Choroid plexus epithelial cell (primary cell): ENCODE data around the gene KLF15.

ENCODE experiments used
- DNase-seq: peaks from one replicate; pipeline ENCODE4 v3.0.0-alpha.2; 2010; ENCODE audit warnings: low read depth
- H3K4me3 ChIP-seq: 2 replicates; pipeline ENCODE4 v1.5.1; 2011; ENCODE audit warnings: low read depth, mild to moderate bottlenecking, control low read depth, low read length, moderate library complexity
- TF ChIP-seq, protein P1 (sequence below): conservative IDR thresholded peaks from 2 replicates; pipeline ENCODE4 v1.5.1; 2011; ENCODE audit warnings: low read depth, mild to moderate bottlenecking, control low read depth, inconsistent platforms, low read length, moderate library complexity

Gene KLF15

DNA sequence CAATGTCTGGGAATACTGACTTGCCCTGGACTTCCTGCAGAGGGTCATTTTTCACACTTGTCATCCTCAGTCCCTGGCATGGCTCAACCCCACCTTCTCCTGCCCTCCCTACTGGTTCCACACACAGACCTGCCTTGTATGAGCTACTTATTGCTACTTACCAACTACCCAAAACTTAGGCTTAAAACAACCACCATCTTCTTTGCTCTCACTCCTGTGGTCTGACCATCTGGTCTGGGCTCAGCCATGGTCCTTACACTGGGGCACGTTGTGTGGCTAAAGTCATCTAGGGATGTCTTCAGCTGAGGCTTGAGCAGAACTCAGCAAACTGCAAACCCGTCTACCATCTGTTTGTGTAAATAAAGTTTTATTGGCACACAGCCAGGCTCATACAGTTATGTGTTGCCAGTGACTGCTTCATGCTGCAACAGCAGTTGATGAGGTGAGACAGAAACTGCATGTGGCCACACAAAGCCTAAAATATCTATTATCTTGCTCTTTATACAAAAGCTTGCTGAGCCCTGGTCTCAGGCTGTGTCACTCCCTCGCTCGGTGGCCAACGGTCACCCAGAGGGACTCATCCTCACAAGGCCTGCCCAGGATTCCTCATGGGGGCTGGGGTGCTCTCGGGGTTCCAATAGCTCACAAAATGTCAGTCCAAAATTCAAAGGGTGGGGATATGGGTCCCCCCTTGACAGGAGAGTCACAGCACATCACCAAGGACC is 43.5 kb downstream of the KLF15 start:
- peak; percentile 21 for DNase-seq
- TF ChIP-seq, protein P1, sequence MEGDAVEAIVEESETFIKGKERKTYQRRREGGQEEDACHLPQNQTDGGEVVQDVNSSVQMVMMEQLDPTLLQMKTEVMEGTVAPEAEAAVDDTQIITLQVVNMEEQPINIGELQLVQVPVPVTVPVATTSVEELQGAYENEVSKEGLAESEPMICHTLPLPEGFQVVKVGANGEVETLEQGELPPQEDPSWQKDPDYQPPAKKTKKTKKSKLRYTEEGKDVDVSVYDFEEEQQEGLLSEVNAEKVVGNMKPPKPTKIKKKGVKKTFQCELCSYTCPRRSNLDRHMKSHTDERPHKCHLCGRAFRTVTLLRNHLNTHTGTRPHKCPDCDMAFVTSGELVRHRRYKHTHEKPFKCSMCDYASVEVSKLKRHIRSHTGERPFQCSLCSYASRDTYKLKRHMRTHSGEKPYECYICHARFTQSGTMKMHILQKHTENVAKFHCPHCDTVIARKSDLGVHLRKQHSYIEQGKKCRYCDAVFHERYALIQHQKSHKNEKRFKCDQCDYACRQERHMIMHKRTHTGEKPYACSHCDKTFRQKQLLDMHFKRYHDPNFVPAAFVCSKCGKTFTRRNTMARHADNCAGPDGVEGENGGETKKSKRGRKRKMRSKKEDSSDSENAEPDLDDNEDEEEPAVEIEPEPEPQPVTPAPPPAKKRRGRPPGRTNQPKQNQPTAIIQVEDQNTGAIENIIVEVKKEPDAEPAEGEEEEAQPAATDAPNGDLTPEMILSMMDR: no peak
- no peak overlapping the region for H3K4me3 ChIP-seq

DNA sequence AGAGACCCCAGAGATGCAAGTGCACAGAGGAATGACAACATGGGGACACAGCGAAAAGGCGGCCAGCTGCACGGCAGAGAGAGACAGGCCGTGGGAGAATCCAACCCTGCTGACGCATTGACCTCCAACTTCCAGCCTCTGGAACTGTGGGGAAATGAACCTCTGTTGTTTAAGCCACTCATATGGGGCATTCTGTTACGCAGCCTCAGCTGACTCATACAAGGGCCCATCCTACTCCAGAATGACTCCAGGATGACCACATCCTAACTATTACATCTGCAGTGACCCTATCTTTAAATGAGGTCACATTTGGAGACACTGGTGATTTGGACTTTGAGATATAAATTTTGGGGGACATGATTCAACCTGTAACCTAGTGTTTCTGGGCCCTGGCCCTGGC is 44.0 kb downstream of the KLF15 start:
- TF ChIP-seq, protein P1: no peak
- DNase-seq: no peak
- H3K4me3 ChIP-seq: no peak overlapping the region

DNA sequence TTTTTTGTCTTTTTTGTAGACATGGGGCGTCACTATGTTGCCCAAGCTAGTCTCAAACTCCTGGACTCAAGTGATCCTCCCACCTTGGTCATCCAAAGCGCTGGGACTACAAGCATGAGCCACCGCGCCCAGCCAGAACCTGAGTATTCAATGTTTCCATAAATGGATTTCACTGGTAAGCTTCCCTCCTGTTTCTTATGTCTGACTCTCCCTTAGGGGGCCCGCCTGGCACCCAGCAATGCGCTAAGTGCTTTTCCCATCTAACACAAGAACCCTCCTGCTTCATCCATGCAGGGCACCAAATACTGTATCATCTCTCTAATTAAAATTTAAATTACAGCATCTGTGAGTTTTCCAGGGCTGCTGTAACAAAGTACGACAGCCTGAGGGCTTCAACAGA is 44.9 kb downstream of the KLF15 start:
- no peak for DNase-seq
- TF ChIP-seq, protein P1: no peak

DNA sequence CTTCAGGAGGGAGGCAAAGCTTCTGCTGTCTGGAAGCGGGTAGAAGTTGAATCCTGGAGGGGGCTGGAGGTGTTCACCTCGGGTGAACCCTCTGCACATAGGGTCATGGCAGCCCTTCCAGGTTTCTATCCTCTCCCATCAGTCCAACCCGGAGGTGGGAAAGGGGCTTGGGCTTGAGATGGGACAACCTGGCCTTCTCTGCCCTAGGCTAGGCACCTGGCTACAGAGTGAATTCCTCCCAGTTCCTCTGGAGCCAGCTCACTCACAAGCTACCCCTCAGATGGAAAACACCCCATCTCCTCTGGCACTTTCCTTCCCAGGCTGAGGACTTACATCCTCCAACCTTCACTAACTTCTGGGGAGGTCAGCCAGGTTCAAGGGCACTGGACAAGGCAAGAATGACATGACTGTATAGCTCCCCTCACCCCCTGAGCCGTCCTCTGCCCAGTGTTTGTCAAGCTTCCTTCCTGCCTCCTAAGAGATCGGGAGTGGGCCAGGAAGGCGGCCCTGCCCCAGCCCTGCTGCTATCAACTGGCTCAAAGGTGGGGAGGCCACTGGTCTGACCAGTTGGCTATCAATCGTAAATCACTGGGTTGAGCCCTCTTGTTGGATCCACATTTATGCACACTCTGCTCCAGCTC is 45.8 kb downstream of the KLF15 start:
- no peak for DNase-seq
- TF ChIP-seq, protein P1: no peak
- no peak overlapping the region for H3K4me3 ChIP-seq

More for the DNA sequence above, 44.9 kb downstream of the KLF15 start:
- no peak overlapping the region for H3K4me3 ChIP-seq

DNA sequence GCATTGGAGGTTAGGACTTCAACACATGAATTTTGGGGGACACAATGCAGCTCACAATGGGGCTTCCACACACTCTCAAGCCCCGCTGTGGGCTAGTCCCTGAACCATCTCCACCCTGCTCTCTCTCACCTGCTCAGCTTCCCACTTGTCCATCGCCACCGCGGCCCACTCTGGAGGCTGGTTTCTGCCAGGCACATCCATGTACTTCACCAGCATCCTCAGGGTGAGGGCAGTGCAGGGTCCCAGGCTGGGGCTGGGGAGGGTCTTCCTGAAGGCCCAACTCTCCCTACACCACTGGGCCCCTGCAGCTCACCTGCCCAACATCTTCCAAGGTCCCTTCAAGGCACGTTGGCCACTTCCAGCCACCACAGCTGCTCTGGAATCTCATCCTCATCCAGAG is 46.4 kb downstream of the KLF15 start:
- TF ChIP-seq, protein P1: no peak
- DNase-seq: no peak
- H3K4me3 ChIP-seq: no peak overlapping the region

DNA sequence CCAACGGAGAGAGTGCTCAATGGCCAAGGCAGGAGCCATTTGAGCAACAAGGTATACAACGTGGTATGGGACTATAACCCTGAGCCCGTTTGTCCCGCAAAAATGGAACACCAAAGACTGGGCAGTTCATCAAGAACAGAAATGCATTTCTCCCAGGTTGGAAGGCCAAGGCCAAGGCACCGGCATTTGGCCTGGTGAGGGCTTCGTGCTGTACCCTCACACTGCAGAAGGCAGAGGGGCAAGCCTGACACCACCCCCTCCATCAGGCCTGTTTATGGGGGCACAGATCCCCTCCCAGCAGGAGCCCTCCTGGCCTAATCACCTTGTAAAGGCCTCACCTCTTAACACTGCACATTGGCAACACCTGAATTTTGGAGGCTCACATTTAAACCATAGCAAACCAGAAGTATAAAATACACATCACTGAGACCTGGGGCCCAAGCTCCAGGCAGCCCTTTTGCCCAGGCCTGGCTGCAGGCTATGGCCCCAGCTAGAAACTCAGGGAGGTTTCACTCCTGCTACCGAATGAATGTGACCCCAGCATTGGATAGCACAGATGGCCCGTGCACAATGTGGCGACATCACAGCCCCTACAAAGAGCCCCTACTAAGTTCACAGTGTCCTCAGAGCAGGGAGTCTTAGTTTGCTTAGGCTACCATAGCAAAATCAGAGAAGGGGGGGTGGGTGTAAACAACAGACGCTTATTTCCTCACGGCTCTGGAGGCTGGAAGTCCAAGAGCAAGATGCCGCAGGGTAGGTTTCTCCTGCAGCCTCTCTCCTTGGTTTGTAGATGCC is 47.1 kb downstream of the KLF15 start:
- TF ChIP-seq, protein P1: no peak
- no peak for DNase-seq
- H3K4me3 ChIP-seq: no peak overlapping the region
